Activated naive CD4-positive, alpha-beta T cell treated with anti-CD3 and anti-CD28 coated beads for 36 hours (primary cell): ENCODE data around the gene ZNF100. TPM values are rescaled to one million over a fixed set of nuclear protein-coding genes. Genes with fewer than 3 reads are reported as not detected.
"Not testable (repeated sequence)": the region's sequence is repeated elsewhere in the genome, so short reads cannot be mapped to it uniquely, and the experiment has no call there.

ENCODE experiments used
- CTCF ChIA-PET: fragments of 350-600 bp; sonication (Branson Sonifier 250); formaldehyde crosslinking; loops from one replicate; lab custom pipeline; 2021; ENCODE audit warnings: antibody characterized with exemption; lab: Charles Lee
- DNase-seq: peaks from one replicate; pipeline ENCODE4 v3.0.0-alpha.2; 2020
- H3K27ac Mint-ChIP-seq: one replicate; pipeline ENCODE4 v1.8.0; 2021; ENCODE audit warnings: mild to moderate bottlenecking, mixed read lengths
- H3K27me3 Mint-ChIP-seq: one replicate; pipeline ENCODE4 v1.8.0; 2021; ENCODE audit warnings: low read depth, mixed read lengths
- H3K36me3 Mint-ChIP-seq: one replicate; pipeline ENCODE4 v1.8.0; 2021; ENCODE audit warnings: low read depth, mixed read lengths
- H3K4me1 Mint-ChIP-seq: one replicate; pipeline ENCODE4 v1.8.0; 2021; ENCODE audit warnings: low read depth, mixed read lengths
- H3K4me3 Mint-ChIP-seq: one replicate; pipeline ENCODE4 v1.8.0; 2021; ENCODE audit warnings: mild to moderate bottlenecking, moderate library complexity, mixed read lengths
- H3K9me3 Mint-ChIP-seq: one replicate; pipeline ENCODE4 v1.8.0; 2021; ENCODE audit warnings: mixed read lengths
- intact Hi-C: fragments of 100-400 bp; cut with micrococcal nuclease; formaldehyde crosslinking; loops from one replicate; pipeline ENCODE4 v1.15.1; 2023
- total RNA-seq, 2 experiments: library from RNA; stranded (reverse); gene quantifications; one replicate each; pipeline ENCODE4 v1.2.3, GENCODE V29; 2021

ZNF100 gene
- total RNA-seq, 2 experiments from 2014 or later: 19.3 to 22.7 TPM

GRCh38 chr19:21750586-21751128 is 16.7 kb downstream of the ZNF100 start:
- H3K27me3 Mint-ChIP-seq: no peaks in the 10 kb centered on the region
- no peak for DNase-seq
- no peak overlapping the region for H3K27ac Mint-ChIP-seq
- peaks cover 18% of the 10 kb centered on the region for H3K4me1 Mint-ChIP-seq
- intact Hi-C loops: no loop called here
- CTCF ChIA-PET: interaction anchor here (0.6 kb wide), 1 partner anchor 267 kb away, joined by 4 read pairs; no protein-coding TSS in a partner anchor
- peaks cover 17% of the 10 kb centered on the region for H3K9me3 Mint-ChIP-seq
- no peak overlapping the region for H3K4me3 Mint-ChIP-seq
- peaks cover 83% of the 10 kb centered on the region for H3K36me3 Mint-ChIP-seq

GRCh38 chr19:21749090-21749489 is 18.3 kb downstream of the ZNF100 start:
- no peak for DNase-seq
- Mint-ChIP-seq H3K4me1 (peaks cover 16% of the 10 kb centered on the region), H3K4me3 (no peak overlapping the region), H3K27ac (no peak overlapping the region), H3K27me3 (no peaks in the 10 kb centered on the region), H3K9me3 (peaks cover 15% of the 10 kb centered on the region), H3K36me3 (peaks cover 76% of the 10 kb centered on the region)
- CTCF ChIA-PET: interaction anchor here (0.6 kb wide), 1 partner anchor 10 kb away, joined by 4 read pairs; no protein-coding TSS in a partner anchor
- intact Hi-C loops: loop anchor here (1.0 kb wide), 1 partner anchor 18 kb away; the partner anchor contains the start of gene ZNF100

- Mint-ChIP-seq H3K36me3 (peaks cover 72% of the 10 kb centered on the region), H3K4me1 (peaks cover 16% of the 10 kb centered on the region)
Measured at GRCh38 chr19:21748088-21748487, 19.3 kb downstream of the ZNF100 start.

GRCh38 chr19:21740559-21740958 is 26.8 kb downstream of the ZNF100 start:
- Mint-ChIP-seq H3K9me3 (peaks cover 26% of the 10 kb centered on the region), H3K27me3 (no peaks in the 10 kb centered on the region), H3K4me3 (no peak overlapping the region), H3K27ac (no peak overlapping the region), H3K4me1 (no peaks in the 10 kb centered on the region), H3K36me3 (peaks cover 73% of the 10 kb centered on the region)
- intact Hi-C loops: no loop called here
- no peak for DNase-seq
- CTCF ChIA-PET: no interaction called here

More at GRCh38 chr19:21748088-21748487, 19.3 kb downstream of the ZNF100 start:
- H3K9me3 Mint-ChIP-seq: peaks cover 12% of the 10 kb centered on the region
- H3K4me3 Mint-ChIP-seq: no peak overlapping the region
- CTCF ChIA-PET: interaction anchor here (0.6 kb wide), 1 partner anchor 165 kb away, joined by 4 read pairs; no protein-coding TSS in a partner anchor
- intact Hi-C loops: no loop called here
- H3K27me3 Mint-ChIP-seq: no peaks in the 10 kb centered on the region
- DNase-seq: no peak
- H3K27ac Mint-ChIP-seq: no peak overlapping the region

- peaks cover 33% of the 10 kb centered on the region for H3K9me3 Mint-ChIP-seq
- DNase-seq, H3K27ac Mint-ChIP-seq, intact Hi-C loops, H3K4me1 Mint-ChIP-seq, H3K4me3 Mint-ChIP-seq, H3K27me3 Mint-ChIP-seq: not testable (repeated sequence)
- CTCF ChIA-PET: interaction anchor here (0.5 kb wide), 1 partner anchor 818 kb away, joined by 3 read pairs; no protein-coding TSS in a partner anchor
- peaks cover 53% of the 10 kb centered on the region for H3K36me3 Mint-ChIP-seq
Measured at GRCh38 chr19:21726942-21727747, 40.2 kb downstream of the ZNF100 start.

GRCh38 chr19:21713761-21714160 is 53.6 kb downstream of the ZNF100 start:
- peaks cover 8% of the 10 kb centered on the region for H3K9me3 Mint-ChIP-seq
- peaks cover 6% of the 10 kb centered on the region for H3K36me3 Mint-ChIP-seq
- no peaks in the 10 kb centered on the region for H3K27me3 Mint-ChIP-seq
- no peak overlapping the region for H3K27ac Mint-ChIP-seq
- H3K4me1 Mint-ChIP-seq: no peaks in the 10 kb centered on the region
- intact Hi-C loops: no loop called here
- CTCF ChIA-PET: no interaction called here
- H3K4me3 Mint-ChIP-seq: no peak overlapping the region
- DNase-seq: no peak

GRCh38 chr19:21709464-21709863 is 57.9 kb downstream of the ZNF100 start:
- H3K36me3 Mint-ChIP-seq: peaks cover 3% of the 10 kb centered on the region
- no peaks in the 10 kb centered on the region for H3K9me3 Mint-ChIP-seq
- DNase-seq: no peak
- H3K4me3 Mint-ChIP-seq: no peak overlapping the region
- no peaks in the 10 kb centered on the region for H3K27me3 Mint-ChIP-seq
- no peaks in the 10 kb centered on the region for H3K4me1 Mint-ChIP-seq
- H3K27ac Mint-ChIP-seq: no peak overlapping the region
- CTCF ChIA-PET: no interaction called here
- intact Hi-C loops: no loop called here

GRCh38 chr19:21707878-21708277 is 59.5 kb downstream of the ZNF100 start:
- H3K27ac Mint-ChIP-seq, H3K4me3 Mint-ChIP-seq, intact Hi-C loops, H3K36me3 Mint-ChIP-seq, H3K4me1 Mint-ChIP-seq, DNase-seq, H3K27me3 Mint-ChIP-seq, H3K9me3 Mint-ChIP-seq, CTCF ChIA-PET: not testable (repeated sequence)

GRCh38 chr19:21707065-21707464 is 60.3 kb downstream of the ZNF100 start:
- H3K36me3 Mint-ChIP-seq: no peaks in the 10 kb centered on the region
- no peaks in the 10 kb centered on the region for H3K27me3 Mint-ChIP-seq
- CTCF ChIA-PET: no interaction called here
- no peaks in the 10 kb centered on the region for H3K9me3 Mint-ChIP-seq
- H3K27ac Mint-ChIP-seq: no peak overlapping the region
- intact Hi-C loops: no loop called here
- H3K4me1 Mint-ChIP-seq: no peaks in the 10 kb centered on the region
- no peak overlapping the region for H3K4me3 Mint-ChIP-seq
- no peak for DNase-seq

- H3K9me3 Mint-ChIP-seq: no peaks in the 10 kb centered on the region
- CTCF ChIA-PET: no interaction called here
- H3K36me3 Mint-ChIP-seq: no peaks in the 10 kb centered on the region
- intact Hi-C loops: no loop called here
- no peaks in the 10 kb centered on the region for H3K27me3 Mint-ChIP-seq
- DNase-seq: no peak
- H3K4me3 Mint-ChIP-seq: no peak overlapping the region
- H3K27ac Mint-ChIP-seq: no peak overlapping the region
- no peaks in the 10 kb centered on the region for H3K4me1 Mint-ChIP-seq
Measured at GRCh38 chr19:21705393-21705792, 62.0 kb downstream of the ZNF100 start.

- no peak for DNase-seq
- Mint-ChIP-seq H3K27me3 (no peaks in the 10 kb centered on the region), H3K4me1 (no peaks in the 10 kb centered on the region), H3K4me3 (no peak overlapping the region), H3K36me3 (no peaks in the 10 kb centered on the region), H3K27ac (no peak overlapping the region), H3K9me3 (no peaks in the 10 kb centered on the region)
- intact Hi-C loops: no loop called here
- CTCF ChIA-PET: interaction anchor here (0.6 kb wide), 1 partner anchor 221 kb away, joined by 4 read pairs; no protein-coding TSS in a partner anchor
Measured at GRCh38 chr19:21704320-21704719, 63.1 kb downstream of the ZNF100 start.

GRCh38 chr19:21699197-21699596 is 68.2 kb downstream of the ZNF100 start:
- H3K27me3 Mint-ChIP-seq: no peaks in the 10 kb centered on the region
- intact Hi-C loops: no loop called here
- no peaks in the 10 kb centered on the region for H3K9me3 Mint-ChIP-seq
- H3K4me1 Mint-ChIP-seq: no peaks in the 10 kb centered on the region
- H3K27ac Mint-ChIP-seq: no peak overlapping the region
- CTCF ChIA-PET: interaction anchor here (0.9 kb wide), 1 partner anchor 95 kb away, joined by 4 read pairs; no protein-coding TSS in a partner anchor
- no peak for DNase-seq
- H3K36me3 Mint-ChIP-seq: no peaks in the 10 kb centered on the region
- H3K4me3 Mint-ChIP-seq: no peak overlapping the region
